SU-DHL-6 (cell line): ENCODE measurements around the gene SYCN.

Source experiments
- H2AFZ ChIP-seq: fragments of 200-600 bp; sonication (generic); 2 replicates; pipeline ENCODE4 v1.6.1; 2014; ENCODE audit warnings: low read depth, mild to moderate bottlenecking, moderate library complexity, mixed read lengths, antibody characterized with exemption, low read length; ENCODE audit not compliant: severe bottlenecking
- H3F3A ChIP-seq: fragments of 200-600 bp; shearing (Covaris generic); 2 replicates; pipeline ENCODE4 v1.6.0; 2016; ENCODE audit warnings: antibody characterized with exemption, mild to moderate bottlenecking; ENCODE audit not compliant: insufficient read depth
- H3K27ac ChIP-seq: fragments of 200-600 bp; sonication (generic); 2 replicates; pipeline ENCODE4 v1.5.1; 2016; ENCODE audit warnings: low read depth, mild to moderate bottlenecking, low read length, moderate library complexity, mixed read lengths
- H3K27me3 ChIP-seq: fragments of 200-600 bp; sonication (generic), shearing (Covaris generic); 2 replicates; pipeline ENCODE4 v1.6.0; 2014; ENCODE audit warnings: mild to moderate bottlenecking, low read length
- H3K36me3 ChIP-seq: fragments of 200-600 bp; sonication (generic); 2 replicates; pipeline ENCODE4 v1.6.1; 2014; ENCODE audit warnings: mild to moderate bottlenecking, low read length, mixed read lengths
- H3K4me2 ChIP-seq: fragments of 300-600, 200-600 bp; shearing (Covaris generic), sonication (generic); 2 replicates; pipeline ENCODE4 v1.6.0; 2014; ENCODE audit warnings: low read length, low read depth, mild to moderate bottlenecking; ENCODE audit not compliant: poor library complexity, severe bottlenecking
- H3K4me3 ChIP-seq: fragments of 200-600 bp; sonication (generic); 2 replicates; pipeline ENCODE4 v1.5.1; 2014; ENCODE audit warnings: antibody characterized with exemption, low read length, mild to moderate bottlenecking, mixed read lengths; ENCODE audit not compliant: insufficient read depth, poor library complexity, severe bottlenecking
- H3K79me2 ChIP-seq: fragments of 200-600 bp; sonication (generic); 2 replicates; pipeline ENCODE4 v1.6.1; 2014; ENCODE audit warnings: mild to moderate bottlenecking, low read length, moderate library complexity; ENCODE audit not compliant: insufficient read depth
- H3K9ac ChIP-seq: fragments of 200-600 bp; sonication (generic); 2 replicates; pipeline ENCODE4 v1.7.0; 2014; ENCODE audit warnings: mild to moderate bottlenecking, low read length
- H3K9me2 ChIP-seq: fragments of 200-600 bp; sonication (generic); replicated peaks from 2 replicates; pipeline ENCODE4 v1.6.1; 2014; ENCODE audit warnings: low read length; ENCODE audit not compliant: insufficient read depth
- H3K9me3 ChIP-seq: fragments of 200-600 bp; sonication (generic); 2 replicates; pipeline ENCODE4 v1.6.1; 2014; ENCODE audit warnings: low read length, mixed read lengths; ENCODE audit not compliant: insufficient read depth
- H4K20me1 ChIP-seq: fragments of 200-600 bp; sonication (generic); 2 replicates; pipeline ENCODE4 v1.6.1; 2014; ENCODE audit warnings: low read depth, mild to moderate bottlenecking, antibody characterized with exemption, low read length, moderate library complexity, mixed read lengths
- EZH2phosphoT487 ChIP-seq: fragments of 200-600 bp; sonication (generic), shearing (Covaris generic); conservative IDR thresholded peaks from 2 replicates; pipeline ENCODE4 v1.6.1; 2018; ENCODE audit warnings: mild to moderate bottlenecking, antibody characterized with exemption, low read length, moderate library complexity, mixed read lengths
- TF ChIP-seq, protein P1 (sequence below): fragments of 200-600 bp; sonication (generic); IDR thresholded peaks from one replicate; pipeline ENCODE4 v1.5.1; 2017; ENCODE audit warnings: antibody characterized with exemption, mild to moderate bottlenecking, low read length, moderate library complexity; ENCODE audit not compliant: insufficient read depth, poor library complexity, severe bottlenecking

Gene SYCN

DNA sequence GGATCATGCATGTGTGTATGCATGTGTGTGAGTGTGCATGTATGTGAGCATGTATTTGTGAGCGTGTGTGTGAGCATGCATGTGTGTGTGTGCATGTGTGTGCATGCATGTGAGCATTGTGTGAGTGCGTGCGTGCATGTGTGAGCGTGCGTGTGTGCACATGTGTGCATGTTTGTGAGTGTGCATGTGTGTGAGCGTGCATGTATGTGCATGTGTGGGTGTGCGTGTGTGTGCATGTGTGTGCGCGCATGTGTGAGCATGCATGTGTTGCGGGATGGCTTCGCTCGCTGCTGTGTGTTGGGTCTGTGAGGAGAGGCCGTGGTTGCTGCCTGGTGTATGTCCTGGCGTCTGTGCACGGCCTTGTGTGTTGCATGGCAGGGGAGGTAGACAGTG lies 46.1 kb downstream of the SYCN start:
- TF ChIP-seq EZH2phosphoT487: no peak
- TF ChIP-seq, protein P1, sequence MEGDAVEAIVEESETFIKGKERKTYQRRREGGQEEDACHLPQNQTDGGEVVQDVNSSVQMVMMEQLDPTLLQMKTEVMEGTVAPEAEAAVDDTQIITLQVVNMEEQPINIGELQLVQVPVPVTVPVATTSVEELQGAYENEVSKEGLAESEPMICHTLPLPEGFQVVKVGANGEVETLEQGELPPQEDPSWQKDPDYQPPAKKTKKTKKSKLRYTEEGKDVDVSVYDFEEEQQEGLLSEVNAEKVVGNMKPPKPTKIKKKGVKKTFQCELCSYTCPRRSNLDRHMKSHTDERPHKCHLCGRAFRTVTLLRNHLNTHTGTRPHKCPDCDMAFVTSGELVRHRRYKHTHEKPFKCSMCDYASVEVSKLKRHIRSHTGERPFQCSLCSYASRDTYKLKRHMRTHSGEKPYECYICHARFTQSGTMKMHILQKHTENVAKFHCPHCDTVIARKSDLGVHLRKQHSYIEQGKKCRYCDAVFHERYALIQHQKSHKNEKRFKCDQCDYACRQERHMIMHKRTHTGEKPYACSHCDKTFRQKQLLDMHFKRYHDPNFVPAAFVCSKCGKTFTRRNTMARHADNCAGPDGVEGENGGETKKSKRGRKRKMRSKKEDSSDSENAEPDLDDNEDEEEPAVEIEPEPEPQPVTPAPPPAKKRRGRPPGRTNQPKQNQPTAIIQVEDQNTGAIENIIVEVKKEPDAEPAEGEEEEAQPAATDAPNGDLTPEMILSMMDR: no peak
- Histone ChIP-seq H3K9me2 (no peaks in the 10 kb centered on the region), H4K20me1 (no peaks in the 10 kb centered on the region), H3K79me2 (no peaks in the 10 kb centered on the region), H3K27ac (no peak overlapping the region), H3K9me3 (no peaks in the 10 kb centered on the region), H3K4me3 (no peak overlapping the region), H3F3A (no peaks in the 10 kb centered on the region), H3K27me3 (no peaks in the 10 kb centered on the region), H3K9ac (no peak overlapping the region), H3K4me2 (no peak overlapping the region), H2AFZ (no peak overlapping the region), H3K36me3 (no peaks in the 10 kb centered on the region)

- no peaks in the 10 kb centered on the region for H3F3A ChIP-seq
- H2AFZ ChIP-seq: no peak overlapping the region
- H3K79me2 ChIP-seq: no peaks in the 10 kb centered on the region
- no peak overlapping the region for H3K9ac ChIP-seq
- no peak overlapping the region for H3K4me2 ChIP-seq
- no peaks in the 10 kb centered on the region for H4K20me1 ChIP-seq
- H3K27ac ChIP-seq: no peak overlapping the region
- no peak overlapping the region for H3K4me3 ChIP-seq
- no peaks in the 10 kb centered on the region for H3K27me3 ChIP-seq
- H3K36me3 ChIP-seq: no peaks in the 10 kb centered on the region
- no peaks in the 10 kb centered on the region for H3K9me3 ChIP-seq
- H3K9me2 ChIP-seq: no peaks in the 10 kb centered on the region
- no peak for TF ChIP-seq EZH2phosphoT487
- TF ChIP-seq, protein P1: no peak
These were observed 46.6 kb downstream of the SYCN start for GRCh38 chr19:39157275-39157996.

- no peaks in the 10 kb centered on the region for H3K36me3 ChIP-seq
- no peak for TF ChIP-seq EZH2phosphoT487
- TF ChIP-seq, protein P1: no peak
- H2AFZ ChIP-seq: no peak overlapping the region
- H3K9me3 ChIP-seq: no peaks in the 10 kb centered on the region
- no peaks in the 10 kb centered on the region for H4K20me1 ChIP-seq
- no peaks in the 10 kb centered on the region for H3K9me2 ChIP-seq
- no peaks in the 10 kb centered on the region for H3K79me2 ChIP-seq
- no peak overlapping the region for H3K4me3 ChIP-seq
- H3F3A ChIP-seq: no peaks in the 10 kb centered on the region
- H3K27ac ChIP-seq: no peak overlapping the region
- no peak overlapping the region for H3K9ac ChIP-seq
- no peaks in the 10 kb centered on the region for H3K27me3 ChIP-seq
- no peak overlapping the region for H3K4me2 ChIP-seq
These were observed 47.5 kb downstream of the SYCN start for GRCh38 chr19:39156326-39157230.
